Large intestine (tissue), 3 donors: Measurements from ENCODE around the gene MYORG. TPM values are rescaled to one million over a fixed set of nuclear protein-coding genes. Genes with fewer than 3 reads are reported as not detected.
"Not testable (repeated sequence)": the region's sequence is repeated elsewhere in the genome, so short reads cannot be mapped to it uniquely, and the experiment has no call there.

Source experiments
- DNase-seq, 2 donors: peaks; one replicate each; pipeline versions ENCODE4 v3.0.0 to v3.0.0-alpha.2; 2013
- H3K27ac ChIP-seq: one replicate; pipeline ENCODE4 v1.5.1; 2013; ENCODE audit warnings: low read length
- H3K27me3 ChIP-seq: 2 replicates; pipeline ENCODE4 v1.6.1; 2013; ENCODE audit warnings: low read length; ENCODE audit not compliant: control insufficient read depth, insufficient read depth
- H3K36me3 ChIP-seq: 2 replicates; pipeline ENCODE4 v1.6.1; 2013; ENCODE audit warnings: low read length; ENCODE audit not compliant: control insufficient read depth, insufficient read depth
- H3K4me1 ChIP-seq: one replicate; pipeline ENCODE4 v1.6.1; 2013; ENCODE audit warnings: low read length; ENCODE audit not compliant: control insufficient read depth, insufficient read depth
- H3K4me3 ChIP-seq: one replicate; pipeline ENCODE4 v1.5.1; 2013; ENCODE audit warnings: low read length
- H3K9me3 ChIP-seq: one replicate; pipeline ENCODE4 v1.6.1; 2013; ENCODE audit warnings: mild to moderate bottlenecking, low read depth, low read length, moderate library complexity; ENCODE audit not compliant: control insufficient read depth
- WGBS: methylation state at CpG from one replicate; pipeline ENCODE4 v1.1.5; 2013; ENCODE audit warnings: low lambda C conversion rate; ENCODE audit not compliant: insufficient coverage; 5-methylcytosine and 5-hydroxymethylcytosine counted together
- polyA plus RNA-seq: library from polyadenylated mRNA; unstranded; fragments of 120-200 nt; gene quantifications from one replicate; pipeline ENCODE4 v1.2.1, GENCODE V29; 2013

MYORG gene
- polyA plus RNA-seq, 1 donor = 60.9 TPM

GRCh38 chr9:34370335-34370969, 6.2 kb downstream of the MYORG start:
- no peak for DNase-seq
- H3K9me3 ChIP-seq = peaks cover 22% of the 10 kb centered on the region
- peaks cover 20% of the 10 kb centered on the region for H3K4me1 ChIP-seq
- H3K4me3 ChIP-seq = no peak overlapping the region
- no peak overlapping the region for H3K27ac ChIP-seq
- H3K27me3 ChIP-seq = peaks cover 28% of the 10 kb centered on the region
- no CpG with 5 or more reads among the region's 23 CpGs for WGBS
- peaks cover 53% of the 10 kb centered on the region for H3K36me3 ChIP-seq

- no peak overlapping the region for H3K4me3 ChIP-seq
- DNase-seq = no peak
- H3K27me3 ChIP-seq = peaks cover 28% of the 10 kb centered on the region
- no CpG with 5 or more reads among the region's 4 CpGs for WGBS
- H3K4me1 ChIP-seq = peaks cover 18% of the 10 kb centered on the region
- no peak overlapping the region for H3K27ac ChIP-seq
- H3K9me3 ChIP-seq = peaks cover 22% of the 10 kb centered on the region
- peaks cover 53% of the 10 kb centered on the region for H3K36me3 ChIP-seq
Observed at GRCh38 chr9:34369636-34370035, 7.1 kb downstream of the MYORG start.

GRCh38 chr9:34368796-34369195, 7.9 kb downstream of the MYORG start:
- Histone ChIP-seq H3K4me1 (peaks cover 13% of the 10 kb centered on the region), H3K27me3 (peaks cover 28% of the 10 kb centered on the region), H3K9me3 (peaks cover 22% of the 10 kb centered on the region), H3K36me3 (peaks cover 53% of the 10 kb centered on the region)
- not testable (repeated sequence) for H3K27ac ChIP-seq, H3K4me3 ChIP-seq, DNase-seq
- WGBS = 89% methylated on average over 3 of the region's 5 CpGs

GRCh38 chr9:34367751-34368410, 8.8 kb downstream of the MYORG start:
- H3K4me1 ChIP-seq = peaks cover 18% of the 10 kb centered on the region
- peaks cover 53% of the 10 kb centered on the region for H3K36me3 ChIP-seq
- no CpG with 5 or more reads among the region's 3 CpGs for WGBS

GRCh38 chr9:34366365-34366764, 10.3 kb downstream of the MYORG start:
- WGBS = no CpG with 5 or more reads among the region's 2 CpGs
- no peak overlapping the region for H3K27ac ChIP-seq
- peaks cover 8% of the 10 kb centered on the region for H3K9me3 ChIP-seq
- H3K27me3 ChIP-seq = peaks cover 13% of the 10 kb centered on the region
- peaks cover 40% of the 10 kb centered on the region for H3K36me3 ChIP-seq
- H3K4me3 ChIP-seq = no peak overlapping the region
- no peak for DNase-seq
- H3K4me1 ChIP-seq = peaks cover 25% of the 10 kb centered on the region

More at GRCh38 chr9:34367751-34368410, 8.8 kb downstream of the MYORG start:
- peaks cover 22% of the 10 kb centered on the region for H3K9me3 ChIP-seq
- not testable (repeated sequence) for H3K27ac ChIP-seq, DNase-seq, H3K4me3 ChIP-seq
- peaks cover 26% of the 10 kb centered on the region for H3K27me3 ChIP-seq

- WGBS = no CpG with 5 or more reads among the region's 2 CpGs
- H3K27ac ChIP-seq = no peak overlapping the region
- H3K4me3 ChIP-seq = no peak overlapping the region
- no peak for DNase-seq
- H3K36me3 ChIP-seq = peaks cover 29% of the 10 kb centered on the region
- H3K27me3 ChIP-seq = peaks cover 2% of the 10 kb centered on the region
- no peaks in the 10 kb centered on the region for H3K9me3 ChIP-seq
- H3K4me1 ChIP-seq = peaks cover 19% of the 10 kb centered on the region
Observed at GRCh38 chr9:34365282-34365681, 11.4 kb downstream of the MYORG start.

- Histone ChIP-seq H3K9me3 (no peaks in the 10 kb centered on the region), H3K36me3 (peaks cover 16% of the 10 kb centered on the region), H3K27me3 (no peaks in the 10 kb centered on the region), H3K4me1 (peaks cover 17% of the 10 kb centered on the region), H3K4me3 (no peak overlapping the region), H3K27ac (peak overlapping the region; percentile 3)
- peak in 1 of 2 donors; percentile 37 for DNase-seq
- no CpG with 5 or more reads among the region's 13 CpGs for WGBS
Observed at GRCh38 chr9:34363619-34364351, 12.9 kb downstream of the MYORG start.

- WGBS = no CpG with 5 or more reads among the region's 4 CpGs
Observed at GRCh38 chr9:34362614-34363214, 14.0 kb downstream of the MYORG start.

GRCh38 chr9:34352957-34353356, 23.7 kb downstream of the MYORG start:
- not testable (repeated sequence) for H3K4me1 ChIP-seq, H3K4me3 ChIP-seq, H3K9me3 ChIP-seq, DNase-seq, H3K36me3 ChIP-seq, H3K27me3 ChIP-seq
- WGBS = no CpG with 5 or more reads among the region's 1 CpG
- H3K27ac ChIP-seq = peak overlapping the region; percentile 76

More at GRCh38 chr9:34362614-34363214, 14.0 kb downstream of the MYORG start:
- H3K4me1 ChIP-seq = peaks cover 17% of the 10 kb centered on the region
- no peak overlapping the region for H3K4me3 ChIP-seq
- DNase-seq = peak in 1 of 2 donors; percentile 69
- H3K9me3 ChIP-seq = peaks cover 3% of the 10 kb centered on the region
- H3K36me3 ChIP-seq = peaks cover 9% of the 10 kb centered on the region
- H3K27me3 ChIP-seq = no peaks in the 10 kb centered on the region
- H3K27ac ChIP-seq = peak overlapping the region; percentile 20

- peak; percentile 76 to 91 for DNase-seq
- H3K9me3 ChIP-seq, H3K36me3 ChIP-seq, H3K27me3 ChIP-seq, H3K4me3 ChIP-seq, H3K4me1 ChIP-seq: not testable (repeated sequence)
- no CpG with 5 or more reads among the region's 7 CpGs for WGBS
- H3K27ac ChIP-seq = peak overlapping the region; percentile 76
Observed at GRCh38 chr9:34352122-34352652, 24.5 kb downstream of the MYORG start.
